NCI-H524 (cell line): ENCODE results near the gene ARL4C.

Experiments used
- DNase-seq, 2 experiments: peaks; one replicate each; lab custom pipeline; 2025; lab: John Stamatoyannopoulos, UW

ARL4C gene

DNA sequence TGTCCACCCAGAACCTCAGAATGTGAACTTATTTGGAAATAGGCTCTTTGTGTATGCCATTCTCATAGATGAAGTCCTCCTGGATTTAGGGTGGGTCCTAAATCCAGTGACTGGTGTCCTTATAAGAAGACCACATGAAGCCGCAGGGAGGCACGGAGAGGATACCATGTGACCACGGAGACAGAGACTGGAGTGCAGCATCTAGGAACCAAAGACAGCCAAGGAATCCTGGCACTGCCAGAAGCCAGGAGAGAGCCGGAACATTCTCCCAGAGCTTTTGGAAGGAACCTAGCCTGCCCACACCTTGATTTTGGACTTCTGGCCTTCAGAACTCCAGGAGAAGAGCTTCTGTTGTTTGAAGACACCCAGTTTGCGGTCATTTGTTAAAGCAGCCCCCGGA lies 49.7 kb downstream of the ARL4C start:
- no peak for DNase-seq

DNA sequence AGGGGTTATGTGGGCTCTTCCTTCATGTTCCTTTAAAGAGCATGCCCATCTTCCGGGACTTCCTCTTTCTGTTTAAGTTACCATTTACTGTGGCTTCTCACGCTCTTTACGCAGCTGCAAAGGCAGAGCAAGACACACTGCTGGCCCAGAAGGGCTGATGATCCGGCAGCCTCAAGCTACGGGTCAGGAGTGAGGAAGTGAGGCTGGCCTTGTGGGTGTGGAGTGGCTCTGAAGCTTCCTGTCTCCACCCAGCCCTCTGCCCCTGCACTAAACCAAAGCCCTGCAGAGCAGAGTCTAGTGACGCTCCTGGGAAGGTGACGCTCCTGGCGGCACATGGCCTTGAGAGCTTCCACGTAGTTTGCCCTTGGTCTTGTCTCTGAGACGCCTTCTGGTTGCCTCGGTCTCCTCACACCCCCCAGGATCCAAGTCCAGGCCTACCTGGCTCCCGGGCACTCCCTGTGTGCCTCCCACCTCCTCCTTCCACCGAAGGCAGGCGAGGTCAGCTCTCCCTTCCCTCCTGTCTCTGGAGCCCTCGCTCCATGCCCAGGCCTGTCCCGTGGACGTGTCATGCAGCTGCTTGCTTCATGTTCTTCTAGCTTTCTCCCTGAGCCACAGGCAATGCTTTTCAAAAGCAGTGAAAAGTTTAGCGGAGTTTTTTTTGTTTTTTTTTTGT lies 50.3 kb downstream of the ARL4C start:
- no peak for DNase-seq

DNA sequence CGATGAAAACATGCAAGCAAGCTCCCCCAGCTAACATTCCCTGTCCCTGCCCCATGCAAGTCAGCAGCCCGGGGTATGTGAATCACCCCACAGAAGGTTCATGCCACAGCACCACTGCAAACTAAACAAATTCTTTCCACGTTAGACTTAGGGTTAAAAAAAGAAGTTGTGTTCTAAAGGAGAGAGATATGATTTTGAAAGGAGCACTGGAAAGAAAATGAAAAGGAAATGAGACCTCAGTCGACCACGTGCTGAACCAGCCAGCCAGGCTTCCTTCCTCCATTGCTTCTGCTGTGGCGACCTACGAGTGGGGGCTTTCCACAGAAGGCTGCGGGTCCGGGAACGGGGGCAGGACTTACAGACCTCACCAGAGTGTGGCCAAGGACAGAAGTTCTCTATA lies 52.0 kb downstream of the ARL4C start:
- no peak for DNase-seq

DNA sequence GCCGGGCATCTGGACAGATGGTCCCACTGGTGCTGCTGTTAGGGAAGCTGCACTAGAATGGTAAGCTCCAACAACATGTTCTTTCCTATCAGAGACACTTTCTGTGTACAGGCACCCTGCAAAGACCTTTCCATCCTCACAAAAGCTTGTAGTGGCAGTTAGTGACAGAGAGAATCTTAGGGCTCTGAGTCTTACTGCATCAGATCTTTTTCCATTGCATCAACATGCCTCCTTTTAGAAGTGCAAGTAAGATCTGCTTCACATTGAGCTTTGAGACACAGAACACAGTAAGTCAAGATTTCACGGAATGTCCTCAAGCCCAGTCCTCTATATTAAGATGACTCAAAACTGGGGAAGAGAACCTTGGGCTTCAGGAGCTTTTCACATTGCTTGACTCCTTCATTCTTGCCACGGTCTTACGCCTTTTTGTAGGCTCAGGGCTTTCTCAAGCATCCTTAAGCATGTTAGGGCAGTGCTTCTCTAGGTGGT lies 52.6 kb downstream of the ARL4C start:
- DNase-seq, result no peak
